HG03175 (cell line): ENCODE results near the gene POU3F1.

ENCODE experiments used
- ATAC-seq: cut with Tn5 transposase; IDR thresholded peaks from one replicate; pipeline ENCODE4 v1.9.1; 2021; ENCODE audit warnings: mild to moderate bottlenecking, moderate library complexity; ENCODE audit not compliant: unreplicated experiment

The POU3F1 gene

DNA sequence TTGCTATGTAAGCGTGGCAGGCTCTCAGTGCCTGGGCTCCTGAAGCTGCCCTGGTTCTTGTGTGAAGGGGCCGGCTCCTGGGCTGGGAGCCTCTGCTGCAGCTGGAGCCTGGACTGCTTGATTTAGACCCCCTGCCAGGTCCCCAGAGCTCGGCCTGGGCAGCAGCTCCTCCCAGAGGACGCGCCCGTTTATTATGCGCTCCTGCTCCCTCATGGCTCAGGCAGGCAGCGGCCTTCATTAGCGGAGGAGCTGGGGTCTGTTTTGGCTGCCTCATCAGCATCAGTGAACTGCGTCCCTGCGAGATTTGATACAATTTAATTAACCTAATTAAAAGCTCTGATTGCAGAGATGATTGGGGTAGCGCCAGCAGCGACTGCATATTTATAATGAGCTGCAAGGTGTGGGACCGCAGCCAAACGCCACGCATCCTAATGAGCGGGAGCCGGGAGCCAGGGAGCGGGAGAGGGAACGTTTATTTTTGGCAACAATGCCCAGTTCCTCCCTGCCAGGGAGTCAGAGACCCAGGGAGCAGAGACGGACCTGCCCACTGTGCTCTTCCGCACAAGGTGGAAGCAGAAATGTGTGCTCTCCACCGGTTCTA is 17.4 kb downstream of the POU3F1 start:
- no peak for ATAC-seq

DNA sequence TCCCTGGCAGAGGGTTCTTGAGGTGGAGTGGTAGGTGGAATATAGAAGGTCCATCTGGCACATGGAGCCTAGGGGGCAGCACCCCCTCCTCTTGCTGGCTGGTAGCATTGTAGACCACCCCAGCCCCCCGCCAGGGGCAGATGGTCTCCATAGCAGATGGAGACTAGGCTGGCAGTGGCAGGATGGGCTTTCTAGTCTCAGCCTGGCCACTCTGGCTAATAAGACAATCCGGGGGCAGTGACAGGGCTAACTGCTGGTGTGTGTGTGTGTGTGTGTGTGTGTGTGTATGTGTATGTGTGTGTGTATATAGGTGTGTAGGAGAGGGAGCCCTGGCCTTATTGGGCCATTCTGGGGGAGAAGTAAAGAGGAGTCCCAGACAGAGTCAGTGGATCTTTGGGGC is 17.9 kb downstream of the POU3F1 start:
- no peak for ATAC-seq

GRCh38 chr1:38028105-38028591 is 18.4 kb downstream of the POU3F1 start:
- ATAC-seq = peak; percentile 72

- ATAC-seq = no peak
These were observed 19.1 kb downstream of the POU3F1 start for GRCh38 chr1:38027201-38028104.

DNA sequence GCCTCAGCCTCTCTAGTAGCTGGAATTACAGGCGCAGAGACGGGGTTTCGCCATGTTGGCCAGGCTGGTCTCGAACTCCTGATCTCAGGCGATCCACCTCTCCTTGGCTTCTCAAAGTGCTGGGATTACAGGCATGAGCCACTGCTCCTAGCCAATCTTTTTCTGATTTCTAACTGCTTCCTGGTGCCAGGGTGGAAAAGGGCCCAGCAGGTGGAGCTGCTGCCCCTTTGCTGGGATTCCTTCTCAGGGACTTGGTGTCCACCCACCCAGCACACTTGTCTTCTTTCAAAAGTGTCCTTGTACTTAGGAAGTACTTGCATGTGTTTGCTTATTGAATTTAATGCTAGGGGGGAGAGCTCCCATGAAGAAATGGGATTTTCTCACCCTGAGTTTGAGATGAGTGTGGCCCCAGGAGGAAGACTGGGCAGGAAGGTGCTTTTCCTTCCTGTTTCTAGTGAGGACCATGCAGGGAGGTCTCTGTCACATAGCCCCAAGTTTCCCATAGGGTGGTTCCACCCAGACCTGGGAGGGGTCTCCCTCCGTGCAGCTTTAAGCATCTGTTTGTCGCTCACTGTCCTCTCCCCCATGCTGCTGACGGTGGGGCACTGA is 19.9 kb downstream of the POU3F1 start:
- no peak for ATAC-seq

- ATAC-seq = no peak
These were observed 20.9 kb downstream of the POU3F1 start for GRCh38 chr1:38025664-38026063.

GRCh38 chr1:38025233-38025632 is 21.4 kb downstream of the POU3F1 start:
- ATAC-seq = no peak

DNA sequence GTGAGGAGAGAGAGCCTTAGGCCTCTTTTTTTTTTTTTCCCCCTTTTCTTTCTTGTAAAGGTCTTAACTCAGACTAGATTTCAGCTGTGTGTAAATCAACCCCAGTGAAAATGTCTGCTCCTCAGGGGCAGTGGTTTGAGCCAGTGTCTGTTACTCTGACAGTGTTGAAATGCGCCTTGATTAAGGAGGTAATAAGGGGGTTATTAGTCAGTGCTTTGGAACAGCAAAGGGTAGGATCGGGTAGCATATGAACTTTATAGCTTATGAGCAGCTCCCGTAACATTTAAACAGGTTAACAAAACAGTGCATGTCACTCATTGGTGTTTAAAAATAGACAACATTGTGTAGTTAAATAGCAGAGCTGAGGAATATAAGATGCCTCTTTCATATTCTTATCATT is 23.8 kb downstream of the POU3F1 start:
- ATAC-seq = no peak

- no peak for ATAC-seq
These were observed 24.6 kb downstream of the POU3F1 start for GRCh38 chr1:38021969-38022368.

GRCh38 chr1:38020396-38020795 is 26.2 kb downstream of the POU3F1 start:
- ATAC-seq = no peak

DNA sequence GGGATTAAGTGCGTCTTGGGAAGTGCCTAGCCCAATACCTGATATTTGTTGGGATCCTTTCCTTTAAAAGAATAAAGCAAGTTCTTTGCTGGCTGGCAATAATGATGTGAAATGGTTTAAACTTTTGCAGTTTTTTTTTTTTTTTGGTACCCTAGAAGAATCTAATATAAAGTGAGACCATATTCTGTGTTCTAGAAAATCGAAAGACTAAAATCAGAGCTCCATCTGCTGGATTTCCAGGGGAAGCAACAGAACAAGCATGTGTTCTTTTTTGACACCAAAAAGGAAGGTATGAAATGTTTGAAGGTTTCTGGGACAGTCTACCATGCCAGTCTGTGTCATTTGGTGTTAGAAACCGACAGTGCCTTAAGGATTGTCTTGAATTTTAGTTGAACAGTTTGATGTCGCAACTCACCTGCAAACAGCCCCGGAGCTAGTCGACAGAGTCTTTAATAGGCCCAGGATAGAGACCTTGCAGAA is 27.7 kb downstream of the POU3F1 start:
- ATAC-seq = no peak

GRCh38 chr1:38015978-38016725 is 30.4 kb downstream of the POU3F1 start:
- no peak for ATAC-seq

GRCh38 chr1:38014724-38015424 is 31.7 kb downstream of the POU3F1 start:
- ATAC-seq = no peak

- no peak for ATAC-seq
These were observed 32.4 kb downstream of the POU3F1 start for GRCh38 chr1:38014171-38014570.

DNA sequence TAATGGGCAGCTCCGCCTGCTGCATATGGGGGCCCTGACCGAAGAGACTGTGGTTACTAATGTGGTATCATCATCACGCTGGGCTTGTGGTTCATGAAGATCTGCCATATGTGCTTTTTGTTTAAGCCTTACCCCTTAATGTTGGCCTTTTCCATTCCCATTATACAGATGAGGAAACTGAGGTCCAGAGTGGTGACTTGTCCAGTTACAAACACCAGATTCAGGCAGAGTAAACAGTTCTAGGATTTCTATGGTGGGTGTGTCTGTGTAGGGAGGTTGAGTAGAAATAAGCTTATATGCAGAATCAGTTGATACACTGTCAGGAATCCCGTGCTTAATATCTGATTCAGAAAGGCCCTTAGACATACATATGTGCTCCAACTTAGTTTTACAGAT is 33.4 kb downstream of the POU3F1 start:
- no peak for ATAC-seq

- peak; percentile 98 for ATAC-seq
These were observed 34.0 kb downstream of the POU3F1 start, which contains the start of gene UTP11 for GRCh38 chr1:38012363-38013226. TSS of gene UTP11 (plus strand) at chr1:38012734. CDS start at chr1:38012803, 69 bp downstream.

GRCh38 chr1:38009841-38010180 is 36.8 kb downstream of the POU3F1 start:
- ATAC-seq = no peak

GRCh38 chr1:38009088-38009840 is 37.3 kb downstream of the POU3F1 start:
- ATAC-seq = no peak
